ENCODE data around the gene LGMN. TPM values are rescaled to one million over a fixed set of nuclear protein-coding genes. Genes with fewer than 3 reads are reported as not detected.

The LGMN gene
- total RNA-seq, 1 donor from 2014 or later = 90.3 TPM

- Histone ChIP-seq H3K4me1 (ENCODE audit: control insufficient read depth in 3 of 3, insufficient read depth in 3 of 3, low read length in 3 of 3) (peaks cover 2 to 11% (median 9%) of the 10 kb centered on the region in 3 donors), H3K27ac (ENCODE audit: low read depth, low read length) (no peak overlapping the region), H3K36me3 (ENCODE audit: control insufficient read depth in 3 of 3, insufficient read depth in 3 of 3, low read length in 3 of 3) (peaks cover 11 to 20% (median 12%) of the 10 kb centered on the region in 3 donors)
Measured at GRCh38 chr14:92729634-92730358, 18.6 kb downstream of the LGMN start.

DNA sequence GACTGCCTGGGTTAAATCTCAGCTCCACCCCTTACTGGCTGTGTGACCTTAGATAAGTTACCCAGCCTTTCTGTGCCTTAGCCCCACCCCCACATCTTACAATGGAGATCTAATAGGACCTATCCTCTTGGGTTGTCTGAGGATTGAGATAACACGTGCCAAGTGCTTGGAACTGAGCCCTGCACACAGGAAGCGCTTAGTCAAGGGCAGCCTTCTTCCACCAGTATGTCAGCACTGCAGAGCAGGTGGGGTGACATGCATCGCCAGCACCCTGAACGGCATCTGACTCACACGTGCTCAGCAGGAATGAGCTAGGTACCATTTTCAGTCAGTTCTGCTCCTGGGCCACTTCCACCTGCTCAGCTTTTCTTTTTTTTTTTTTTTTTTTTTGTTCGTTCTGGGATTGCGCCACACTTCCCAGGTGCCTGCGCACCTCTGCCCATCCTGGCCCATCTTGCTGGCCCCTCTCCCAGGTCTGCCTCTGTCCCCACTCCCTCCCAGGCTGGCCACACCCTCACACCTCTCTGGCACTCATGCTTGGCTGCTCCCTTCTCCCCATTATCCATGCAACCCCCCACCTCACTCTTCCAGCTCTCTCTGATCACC, 19.6 kb downstream of the LGMN start:
- no peak overlapping the region for H3K9ac ChIP-seq (ENCODE audit: low read depth in 1 of 3, low read length in 3 of 3)
- peaks cover 7 to 16% (median 12%) of the 10 kb centered on the region in 3 donors for H3K4me1 ChIP-seq (ENCODE audit: control insufficient read depth in 3 of 3, insufficient read depth in 3 of 3, low read length in 3 of 3)
- H3K36me3 ChIP-seq (ENCODE audit: control insufficient read depth in 3 of 3, insufficient read depth in 3 of 3, low read length in 3 of 3) = peaks cover 10 to 20% (median 11%) of the 10 kb centered on the region in 3 donors
- H3K27ac ChIP-seq (ENCODE audit: low read depth, low read length) = no peak overlapping the region
- H3K9me3 ChIP-seq (ENCODE audit: control insufficient read depth in 3 of 3, low read length in 3 of 3) = no peaks in the 10 kb centered on the region
- H3K4me3 ChIP-seq (ENCODE audit: low read length in 3 of 3) = no peak overlapping the region
- no peaks in the 10 kb centered on the region for H3K27me3 ChIP-seq (ENCODE audit: control insufficient read depth in 3 of 3, insufficient read depth in 3 of 3, low read length in 3 of 3)

More at GRCh38 chr14:92729634-92730358, 18.6 kb downstream of the LGMN start:
- Histone ChIP-seq H3K9ac (ENCODE audit: low read depth in 1 of 3, low read length in 3 of 3) (no peak overlapping the region), H3K4me3 (ENCODE audit: low read length in 3 of 3) (no peak overlapping the region), H3K9me3 (ENCODE audit: control insufficient read depth in 3 of 3, low read length in 3 of 3) (no peaks in the 10 kb centered on the region), H3K27me3 (ENCODE audit: control insufficient read depth in 3 of 3, insufficient read depth in 3 of 3, low read length in 3 of 3) (no peaks in the 10 kb centered on the region)

DNA sequence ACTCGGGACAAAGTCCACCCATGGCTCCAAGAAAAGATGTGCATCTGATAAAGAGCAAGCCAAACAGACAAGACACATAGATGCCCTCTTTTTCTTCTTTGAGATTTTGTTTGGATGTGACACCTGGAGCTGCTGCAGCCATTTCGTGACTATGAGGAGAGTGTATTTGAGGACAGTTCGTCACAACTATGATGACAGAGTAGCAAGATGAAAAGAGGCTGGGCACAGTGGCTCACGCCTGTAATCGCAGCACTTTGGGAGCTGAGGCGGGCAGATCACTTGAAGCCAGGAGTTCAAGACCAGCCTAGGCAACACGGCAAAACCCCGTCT, 21.5 kb downstream of the LGMN start:
- Histone ChIP-seq H3K27me3 (ENCODE audit: control insufficient read depth in 3 of 3, insufficient read depth in 3 of 3, low read length in 3 of 3) (no peaks in the 10 kb centered on the region), H3K36me3 (ENCODE audit: control insufficient read depth in 3 of 3, insufficient read depth in 3 of 3, low read length in 3 of 3) (peaks cover 7 to 14% (median 8%) of the 10 kb centered on the region in 3 donors), H3K27ac (ENCODE audit: low read depth, low read length) (peak overlapping the region; percentile 3), H3K9ac (ENCODE audit: low read depth in 1 of 3, low read length in 3 of 3) (no peak overlapping the region), H3K4me3 (ENCODE audit: low read length in 3 of 3) (no peak overlapping the region), H3K9me3 (ENCODE audit: control insufficient read depth in 3 of 3, low read length in 3 of 3) (no peaks in the 10 kb centered on the region), H3K4me1 (ENCODE audit: control insufficient read depth in 3 of 3, insufficient read depth in 3 of 3, low read length in 3 of 3) (peaks cover 7 to 16% (median 12%) of the 10 kb centered on the region in 3 donors)

GRCh38 chr14:92726135-92726932, 22.1 kb downstream of the LGMN start:
- Histone ChIP-seq H3K4me1 (ENCODE audit: control insufficient read depth in 3 of 3, insufficient read depth in 3 of 3, low read length in 3 of 3) (peaks cover 7 to 16% (median 12%) of the 10 kb centered on the region in 3 donors), H3K9me3 (ENCODE audit: control insufficient read depth in 3 of 3, low read length in 3 of 3) (no peaks in the 10 kb centered on the region), H3K36me3 (ENCODE audit: control insufficient read depth in 3 of 3, insufficient read depth in 3 of 3, low read length in 3 of 3) (peaks cover 2 to 8% (median 3%) of the 10 kb centered on the region in 3 donors), H3K4me3 (ENCODE audit: low read length in 3 of 3) (no peak overlapping the region), H3K27me3 (ENCODE audit: control insufficient read depth in 3 of 3, insufficient read depth in 3 of 3, low read length in 3 of 3) (no peaks in the 10 kb centered on the region), H3K27ac (ENCODE audit: low read depth, low read length) (peak overlapping the region; percentile 3), H3K9ac (ENCODE audit: low read depth in 1 of 3, low read length in 3 of 3) (no peak overlapping the region)

GRCh38 chr14:92724516-92725340, 23.7 kb downstream of the LGMN start:
- no peaks in the 10 kb centered on the region for H3K9me3 ChIP-seq (ENCODE audit: control insufficient read depth in 3 of 3, low read length in 3 of 3)
- peaks cover 7 to 16% (median 12%) of the 10 kb centered on the region in 3 donors for H3K4me1 ChIP-seq (ENCODE audit: control insufficient read depth in 3 of 3, insufficient read depth in 3 of 3, low read length in 3 of 3)
- H3K4me3 ChIP-seq (ENCODE audit: low read length in 3 of 3) = peak overlapping the region in 1 of 3 donors; percentile 31
- no peaks in the 10 kb centered on the region for H3K27me3 ChIP-seq (ENCODE audit: control insufficient read depth in 3 of 3, insufficient read depth in 3 of 3, low read length in 3 of 3)
- peak overlapping the region; percentile 21 for H3K27ac ChIP-seq (ENCODE audit: low read depth, low read length)
- peak overlapping the region in 1 of 3 donors; percentile 55 for H3K9ac ChIP-seq (ENCODE audit: low read depth in 1 of 3, low read length in 3 of 3)
- peaks cover 2 to 9% (median 3%) of the 10 kb centered on the region in 3 donors for H3K36me3 ChIP-seq (ENCODE audit: control insufficient read depth in 3 of 3, insufficient read depth in 3 of 3, low read length in 3 of 3)

DNA sequence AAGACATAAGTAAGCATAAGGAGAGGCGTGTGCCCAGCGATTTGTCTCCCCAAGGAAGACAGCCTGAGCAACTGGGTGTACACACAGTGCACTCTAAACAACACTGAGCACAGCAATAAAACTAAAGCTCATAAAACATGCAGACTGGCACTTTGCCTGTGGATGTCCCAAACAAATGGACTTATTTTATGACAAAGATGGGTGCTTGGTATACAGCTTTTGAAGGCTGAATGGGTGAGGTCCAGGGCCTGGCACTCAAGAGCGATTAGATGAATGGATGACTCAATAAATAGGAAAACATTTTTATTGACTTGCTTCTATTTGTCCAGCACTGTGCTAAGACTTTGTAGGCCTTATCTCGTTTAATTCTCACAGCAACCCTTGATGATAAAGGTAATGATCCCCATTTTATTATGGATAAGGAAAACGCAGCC, 28.5 kb downstream of the LGMN start:
- Histone ChIP-seq H3K4me3 (ENCODE audit: low read length in 3 of 3) (no peak overlapping the region), H3K9ac (ENCODE audit: low read depth in 1 of 3, low read length in 3 of 3) (no peak overlapping the region), H3K36me3 (ENCODE audit: control insufficient read depth in 3 of 3, insufficient read depth in 3 of 3, low read length in 3 of 3) (peaks cover 0 to 6% (median 0%) of the 10 kb centered on the region in 3 donors), H3K4me1 (ENCODE audit: control insufficient read depth in 3 of 3, insufficient read depth in 3 of 3, low read length in 3 of 3) (peaks cover 4 to 20% (median 15%) of the 10 kb centered on the region in 3 donors), H3K27ac (ENCODE audit: low read depth, low read length) (no peak overlapping the region), H3K9me3 (ENCODE audit: control insufficient read depth in 3 of 3, low read length in 3 of 3) (no peaks in the 10 kb centered on the region), H3K27me3 (ENCODE audit: control insufficient read depth in 3 of 3, insufficient read depth in 3 of 3, low read length in 3 of 3) (no peaks in the 10 kb centered on the region)

- H3K9ac ChIP-seq (ENCODE audit: low read depth in 1 of 3, low read length in 3 of 3) = no peak overlapping the region
- H3K4me3 ChIP-seq (ENCODE audit: low read length in 3 of 3) = no peak overlapping the region
- H3K9me3 ChIP-seq (ENCODE audit: control insufficient read depth in 3 of 3, low read length in 3 of 3) = no peaks in the 10 kb centered on the region
- H3K27ac ChIP-seq (ENCODE audit: low read depth, low read length) = no peak overlapping the region
- no peaks in the 10 kb centered on the region for H3K27me3 ChIP-seq (ENCODE audit: control insufficient read depth in 3 of 3, insufficient read depth in 3 of 3, low read length in 3 of 3)
- H3K36me3 ChIP-seq (ENCODE audit: control insufficient read depth in 3 of 3, insufficient read depth in 3 of 3, low read length in 3 of 3) = peaks cover 0 to 8% (median 0%) of the 10 kb centered on the region in 3 donors
- peaks cover 3 to 15% (median 12%) of the 10 kb centered on the region in 3 donors for H3K4me1 ChIP-seq (ENCODE audit: control insufficient read depth in 3 of 3, insufficient read depth in 3 of 3, low read length in 3 of 3)
Measured at GRCh38 chr14:92719421-92719820, 29.0 kb downstream of the LGMN start.

GRCh38 chr14:92718664-92719063, 29.8 kb downstream of the LGMN start:
- Histone ChIP-seq H3K27ac (ENCODE audit: low read depth, low read length) (no peak overlapping the region), H3K4me3 (ENCODE audit: low read length in 3 of 3) (no peak overlapping the region), H3K4me1 (ENCODE audit: control insufficient read depth in 3 of 3, insufficient read depth in 3 of 3, low read length in 3 of 3) (peaks cover 0 to 12% (median 11%) of the 10 kb centered on the region in 3 donors), H3K36me3 (ENCODE audit: control insufficient read depth in 3 of 3, insufficient read depth in 3 of 3, low read length in 3 of 3) (peaks cover 3 to 15% (median 4%) of the 10 kb centered on the region in 3 donors), H3K9me3 (ENCODE audit: control insufficient read depth in 3 of 3, low read length in 3 of 3) (no peaks in the 10 kb centered on the region), H3K27me3 (ENCODE audit: control insufficient read depth in 3 of 3, insufficient read depth in 3 of 3, low read length in 3 of 3) (no peaks in the 10 kb centered on the region), H3K9ac (ENCODE audit: low read depth in 1 of 3, low read length in 3 of 3) (no peak overlapping the region)

DNA sequence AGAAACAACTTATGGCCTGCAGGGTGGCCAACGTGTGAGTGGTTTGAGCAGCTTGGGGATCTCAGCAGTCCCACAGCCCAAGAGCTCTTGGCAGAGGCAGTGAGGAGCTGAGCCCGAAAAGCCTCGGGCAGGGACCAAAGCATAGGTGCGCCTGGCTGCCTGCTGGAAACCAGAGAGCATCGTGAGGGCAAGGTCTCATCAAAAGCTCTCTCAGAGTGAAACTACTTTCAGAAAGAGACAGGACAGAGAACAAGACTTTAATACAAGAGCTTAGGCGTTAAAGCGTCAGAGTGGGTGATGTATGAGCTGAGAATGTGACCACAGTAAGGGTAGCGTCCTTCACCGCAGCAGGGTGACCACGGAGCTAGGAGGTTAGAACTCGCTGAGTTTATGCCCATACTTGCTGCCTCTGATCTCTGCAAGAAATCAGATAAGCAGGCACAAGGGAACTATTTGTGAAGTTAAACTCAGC, 30.8 kb downstream of the LGMN start:
- Histone ChIP-seq H3K4me3 (ENCODE audit: low read length in 3 of 3) (no peak overlapping the region), H3K9ac (ENCODE audit: low read depth in 1 of 3, low read length in 3 of 3) (peak overlapping the region in 1 of 3 donors; percentile 30), H3K9me3 (ENCODE audit: control insufficient read depth in 3 of 3, low read length in 3 of 3) (no peaks in the 10 kb centered on the region), H3K27ac (ENCODE audit: low read depth, low read length) (peak overlapping the region; percentile 15), H3K4me1 (ENCODE audit: control insufficient read depth in 3 of 3, insufficient read depth in 3 of 3, low read length in 3 of 3) (peaks cover 0 to 12% (median 11%) of the 10 kb centered on the region in 3 donors), H3K27me3 (ENCODE audit: control insufficient read depth in 3 of 3, insufficient read depth in 3 of 3, low read length in 3 of 3) (no peaks in the 10 kb centered on the region), H3K36me3 (ENCODE audit: control insufficient read depth in 3 of 3, insufficient read depth in 3 of 3, low read length in 3 of 3) (peaks cover 6 to 15% (median 10%) of the 10 kb centered on the region in 3 donors)
